Endothelial cell of umbilical vein (primary cell): ENCODE results near the gene PIK3R2. TPM values are rescaled to one million over a fixed set of nuclear protein-coding genes. Genes with fewer than 3 reads are reported as not detected.

Source experiments
- BruUV-seq: library from RNA; stranded (reverse); fragments of 400-500 nt; replicated peaks from 2 replicates; lab custom pipeline; 2021; lab: Mats Ljungman, UMichigan
- CTCF ChIA-PET: fragments of 300-600, 350-600 bp; sonication (Branson Sonifier 250); formaldehyde crosslinking; loops from one replicate; lab custom pipeline; 2021; ENCODE audit warnings: antibody characterized with exemption, inconsistent platforms; lab: Charles Lee
- POLR2A ChIA-PET: fragments of 300-600, 350-600 bp; sonication (Branson Sonifier 250); formaldehyde crosslinking; loops from one replicate; lab custom pipeline; 2021; ENCODE audit warnings: antibody characterized with exemption, inconsistent platforms; lab: Charles Lee
- DNase-seq: peaks from one replicate; pipeline ENCODE4 v3.0.0-alpha.2; 2011; ENCODE audit warnings: low read depth, low spot score
- FAIRE-seq: peaks from 2 replicates; lab custom pipeline; 2011; peaks lifted over from hg19 to GRCh38; lab: Jason Lieb, UNC
- H2AFZ ChIP-seq: 2 replicates; pipeline ENCODE4 v1.6.0; 2012; ENCODE audit warnings: low read depth, low read length, control low read depth, inconsistent platforms
- H3K27ac ChIP-seq: 2 replicates; pipeline ENCODE4 v1.5.1; 2011; ENCODE audit warnings: low read depth, mild to moderate bottlenecking, control low read depth, low read length, moderate library complexity; ENCODE audit not compliant: insufficient read depth
- H3K27me3 ChIP-seq, 2 experiments: 2 replicates each; pipeline versions ENCODE4 v1.6.0 to v1.6.1; 2011; ENCODE audit warnings: low read length in 2 of 2, mixed read lengths in 1 of 2; ENCODE audit not compliant: control insufficient read depth in 2 of 2, insufficient read depth in 2 of 2
- H3K36me3 ChIP-seq, 2 experiments: 2 replicates in 1 of 2; 3 replicates in 1 of 2; pipeline ENCODE4 v1.5.1; 2011; ENCODE audit warnings: low read length in 2 of 2, mild to moderate bottlenecking in 1 of 2, moderate library complexity in 1 of 2; ENCODE audit not compliant: control insufficient read depth in 2 of 2, insufficient read depth in 2 of 2; ENCODE audit errors: extremely low read depth in 1 of 2
- H3K4me1 ChIP-seq: 3 replicates; pipeline ENCODE4 v1.5.1; 2011; ENCODE audit warnings: mild to moderate bottlenecking, low read length; ENCODE audit not compliant: control insufficient read depth, insufficient read depth; ENCODE audit errors: extremely low read depth
- H3K4me2 ChIP-seq: 2 replicates; pipeline ENCODE4 v1.6.1; 2011; ENCODE audit warnings: low read length, control low read depth, mixed read lengths; ENCODE audit not compliant: insufficient read depth
- H3K4me3 ChIP-seq, 3 experiments: fragments of 200-600 bp in 1 of 3; sonication (generic), shearing (Covaris generic) in 1 of 3; replicated peaks in 1 of 3; 2 replicates each; pipeline ENCODE4 v1.5.1; 2011 to 2016; ENCODE audit warnings: control low read depth in 3 of 3, low read length in 3 of 3, mild to moderate bottlenecking in 2 of 3, inconsistent platforms in 1 of 3, low read depth in 1 of 3, moderate library complexity in 1 of 3; ENCODE audit not compliant: insufficient read depth in 1 of 3
- H3K79me2 ChIP-seq: 2 replicates; pipeline ENCODE4 v1.6.0; 2012; ENCODE audit warnings: low read length, inconsistent platforms; ENCODE audit not compliant: control insufficient read depth, insufficient read depth
- H3K9ac ChIP-seq: replicated peaks from 2 replicates; pipeline ENCODE3; 2011; ENCODE audit warnings: low read length, control low read depth; ENCODE audit not compliant: insufficient read depth; ENCODE audit errors: extremely low read depth
- H3K9me1 ChIP-seq: replicated peaks from 3 replicates; pipeline ENCODE4 v1.6.0; 2011; ENCODE audit warnings: mild to moderate bottlenecking, low read length; ENCODE audit not compliant: control insufficient read depth, insufficient read depth; ENCODE audit errors: extremely low read depth
- H3K9me3 ChIP-seq: replicated peaks from 2 replicates; pipeline ENCODE4 v1.5.1; 2012; ENCODE audit warnings: low read length, inconsistent platforms; ENCODE audit not compliant: control insufficient read depth, insufficient read depth
- H4K20me1 ChIP-seq: replicated peaks from 2 replicates; pipeline ENCODE3; 2011; ENCODE audit warnings: mild to moderate bottlenecking, low read length; ENCODE audit not compliant: control insufficient read depth, insufficient read depth; ENCODE audit errors: extremely low read depth
- EZH2 ChIP-seq: IDR thresholded peaks from 2 replicates; pipeline ENCODE4 v1.6.1; 2012; ENCODE audit warnings: borderline replicate concordance, low read depth, mild to moderate bottlenecking, moderate library complexity, low read length, inconsistent platforms; ENCODE audit not compliant: severe bottlenecking
- FOS ChIP-seq: IDR thresholded peaks from 2 replicates; pipeline ENCODE4 v1.6.1; 2011; ENCODE audit warnings: mild to moderate bottlenecking, low read length, moderate library complexity, borderline replicate concordance; ENCODE audit not compliant: insufficient read depth
- GATA2 ChIP-seq: IDR thresholded peaks from 2 replicates; pipeline ENCODE4 v1.7.0; 2011; ENCODE audit warnings: low read depth, mild to moderate bottlenecking, moderate library complexity, mixed read lengths, low read length; ENCODE audit not compliant: insufficient read length, insufficient read depth
- JUN ChIP-seq: IDR thresholded peaks from 2 replicates; pipeline ENCODE4 v1.6.1; 2011; ENCODE audit warnings: borderline replicate concordance, low read depth; ENCODE audit not compliant: insufficient read length, insufficient read depth
- MYC ChIP-seq: IDR thresholded peaks from one replicate; pipeline ENCODE4 v1.6.1; 2011; ENCODE audit warnings: mild to moderate bottlenecking, low read depth, low read length
- POLR2A ChIP-seq: IDR thresholded peaks from 2 replicates; pipeline ENCODE4 v1.6.1; 2012; ENCODE audit warnings: low read depth, mild to moderate bottlenecking, control low read depth, low read length
- POLR2AphosphoS5 ChIP-seq: IDR thresholded peaks from 2 replicates; pipeline ENCODE4 v1.6.1; 2012; ENCODE audit warnings: low read depth, mild to moderate bottlenecking, control low read depth, low read length, moderate library complexity; ENCODE audit not compliant: insufficient read depth
- dilution Hi-C: fragments of 300-500 bp; cut with MboI; formaldehyde crosslinking; loops from one replicate; pipeline ENCODE4 v1.15.0; 2019; ENCODE audit warnings: low sequenced_read_pairs; ENCODE audit not compliant: extremely low pct_ligation_motif_present
- intact Hi-C: fragments of 100-400 bp; cut with micrococcal nuclease; formaldehyde crosslinking; loops from one replicate; pipeline ENCODE4 v1.10.0; 2022
- polyA plus RNA-seq, 4 experiments: library from polyadenylated mRNA; depleted of rRNA in 3 of 4; stranded (reverse) in 3 of 4; unstranded in 1 of 4; fragments of >200 nt; gene quantifications; 2 replicates each; pipeline versions ENCODE4 v1.2.1 to v1.2.3, GENCODE V29; 2011 to 2012; ENCODE audit warnings: missing spikeins in 1 of 4
- total RNA-seq: library from RNA; stranded (reverse); gene quantifications from 2 replicates; pipeline ENCODE4 v1.2.3, GENCODE V29; 2021
- TF ChIP-seq, protein P1 (sequence below): IDR thresholded peaks from 2 replicates; pipeline ENCODE4 v1.6.1; 2011; ENCODE audit not compliant: insufficient read depth, insufficient read length
- TF ChIP-seq, protein P2 (sequence below), 2 donors: IDR thresholded peaks; 1 replicate in 1 of 2; 2 replicates in 1 of 2; pipeline ENCODE4 v1.5.1; 2011; ENCODE audit warnings: low read length in 2 of 2, mild to moderate bottlenecking in 2 of 2, moderate library complexity in 2 of 2, control low read depth in 1 of 2, inconsistent platforms in 1 of 2, low read depth in 1 of 2; ENCODE audit not compliant: insufficient read depth in 1 of 2; ENCODE audit errors: extremely low read depth in 1 of 2

PIK3R2 gene
- total and polyA plus RNA-seq, 2 donors (not counting 3 experiments of a cell fraction or from before 2014, with no cell fraction given) = 8.1 to 15.2 TPM

DNA sequence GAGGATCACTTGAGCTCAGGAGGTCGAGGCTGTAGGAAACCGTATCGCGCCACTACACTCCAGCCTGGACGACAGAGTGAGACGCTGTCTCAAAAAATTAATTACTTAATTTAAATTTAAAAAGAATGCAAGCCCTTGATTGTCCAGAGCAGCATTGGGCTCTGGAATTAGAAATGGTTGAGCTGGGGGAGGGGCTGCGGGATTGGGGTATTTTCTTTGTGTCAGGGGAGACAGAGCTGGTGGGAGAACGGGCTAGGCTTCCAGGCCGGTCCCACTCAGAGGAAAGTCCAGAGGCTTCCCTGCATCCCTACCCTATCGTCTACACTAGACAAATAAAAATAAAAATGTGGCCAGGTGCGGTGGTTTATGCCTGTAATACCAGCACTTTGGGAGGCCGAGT is 53.1 kb downstream of the PIK3R2 start:
- FAIRE-seq (no peak), DNase-seq (no peak)
- Histone ChIP-seq H3K9ac (peak overlapping the region; percentile 35), H4K20me1 (no peaks in the 10 kb centered on the region), H3K4me1 (peaks cover 10% of the 10 kb centered on the region), H2AFZ (no peak overlapping the region), H3K4me3 (no peak overlapping the region), H3K36me3 (no peaks in the 10 kb centered on the region), H3K27ac (no peak overlapping the region), H3K27me3 (peaks cover 0 to 2% of the 10 kb centered on the region in 2 experiments), H3K4me2 (no peak overlapping the region), H3K9me3 (no peaks in the 10 kb centered on the region), H3K9me1 (no peaks in the 10 kb centered on the region), H3K79me2 (no peaks in the 10 kb centered on the region)
- intact Hi-C loops = no loop called here
- TF ChIP-seq JUN (no peak), POLR2A (no peak), MYC (no peak), POLR2AphosphoS5 (no peak), EZH2 (no peak), GATA2 (no peak), FOS (no peak)
- TF ChIP-seq, protein P1, sequence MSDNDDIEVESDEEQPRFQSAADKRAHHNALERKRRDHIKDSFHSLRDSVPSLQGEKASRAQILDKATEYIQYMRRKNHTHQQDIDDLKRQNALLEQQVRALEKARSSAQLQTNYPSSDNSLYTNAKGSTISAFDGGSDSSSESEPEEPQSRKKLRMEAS = no peak
- TF ChIP-seq, protein P2, sequence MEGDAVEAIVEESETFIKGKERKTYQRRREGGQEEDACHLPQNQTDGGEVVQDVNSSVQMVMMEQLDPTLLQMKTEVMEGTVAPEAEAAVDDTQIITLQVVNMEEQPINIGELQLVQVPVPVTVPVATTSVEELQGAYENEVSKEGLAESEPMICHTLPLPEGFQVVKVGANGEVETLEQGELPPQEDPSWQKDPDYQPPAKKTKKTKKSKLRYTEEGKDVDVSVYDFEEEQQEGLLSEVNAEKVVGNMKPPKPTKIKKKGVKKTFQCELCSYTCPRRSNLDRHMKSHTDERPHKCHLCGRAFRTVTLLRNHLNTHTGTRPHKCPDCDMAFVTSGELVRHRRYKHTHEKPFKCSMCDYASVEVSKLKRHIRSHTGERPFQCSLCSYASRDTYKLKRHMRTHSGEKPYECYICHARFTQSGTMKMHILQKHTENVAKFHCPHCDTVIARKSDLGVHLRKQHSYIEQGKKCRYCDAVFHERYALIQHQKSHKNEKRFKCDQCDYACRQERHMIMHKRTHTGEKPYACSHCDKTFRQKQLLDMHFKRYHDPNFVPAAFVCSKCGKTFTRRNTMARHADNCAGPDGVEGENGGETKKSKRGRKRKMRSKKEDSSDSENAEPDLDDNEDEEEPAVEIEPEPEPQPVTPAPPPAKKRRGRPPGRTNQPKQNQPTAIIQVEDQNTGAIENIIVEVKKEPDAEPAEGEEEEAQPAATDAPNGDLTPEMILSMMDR (IDR thresholded peaks at IDR 0.05; ENCODE audit: extremely low read depth in 1 of 2, insufficient read depth in 1 of 2, low read depth in 1 of 2, low read length in 2 of 2) = no peak
- dilution Hi-C loops = no loop called here
- CTCF ChIA-PET = interaction anchor here (1.5 to 3.9 kb wide), 3 partner anchors 46 to 93 kb away, joined by 7 to 45 read pairs (median 26); no protein-coding TSS in a partner anchor
- POLR2A ChIA-PET = no interaction called here
- no TSS peak for BruUV-seq
